ENCODE data around the gene SDR42E1. TPM values are rescaled to one million over a fixed set of nuclear protein-coding genes. Genes with fewer than 3 reads are reported as not detected.
A peak's percentile ranks its signal among the peaks of the same experiment; 100 is the strongest.
"Not testable (repeated sequence)": the region's sequence is repeated elsewhere in the genome, so short reads cannot be mapped to it uniquely, and the experiment has no call there.

The SDR42E1 gene
- total RNA-seq, 2 experiments from 2014 or later, result 7.4 to 8.2 TPM

DNA sequence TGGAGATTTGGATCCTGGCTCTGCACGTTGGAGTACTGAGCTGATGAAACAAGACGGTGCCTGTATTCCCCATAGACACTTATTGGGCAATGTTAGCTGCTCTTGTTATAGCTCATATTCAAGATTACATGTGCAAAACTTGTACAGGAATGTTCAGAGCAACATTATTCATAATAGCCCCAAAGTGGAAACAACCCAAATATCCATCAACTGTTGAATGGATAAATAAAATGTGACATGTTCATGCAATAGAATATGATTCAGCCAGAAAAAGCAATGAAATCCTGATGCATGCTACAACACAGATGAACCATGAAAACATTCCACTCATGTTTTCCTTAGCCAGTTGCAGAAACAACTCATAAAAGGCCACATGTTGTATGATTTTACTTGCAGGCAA, 5.7 kb upstream of the SDR42E1 start:
- CTCF ChIA-PET, result interaction anchor here (1.6 kb wide), 1 partner anchor 13 kb away, joined by 6 read pairs; no protein-coding TSS in a partner anchor
- no peaks in the 10 kb centered on the region for H3K4me1 Mint-ChIP-seq
- intact Hi-C loops (cut with DNase I, micrococcal nuclease), result no loop called here
- no peak overlapping the region for H3K27ac Mint-ChIP-seq
- ATAC-seq (no peak), DNase-seq (no peak)
- H3K9me3 Mint-ChIP-seq (ENCODE audit: low read depth), result peaks cover 5% of the 10 kb centered on the region
- peaks cover 34% of the 10 kb centered on the region for H3K27me3 Mint-ChIP-seq
- no peak overlapping the region for H3K4me3 Mint-ChIP-seq
- POLR2A ChIA-PET, result no interaction called here
- H3K36me3 Mint-ChIP-seq (ENCODE audit: low read depth), result peaks cover 2% of the 10 kb centered on the region

DNA sequence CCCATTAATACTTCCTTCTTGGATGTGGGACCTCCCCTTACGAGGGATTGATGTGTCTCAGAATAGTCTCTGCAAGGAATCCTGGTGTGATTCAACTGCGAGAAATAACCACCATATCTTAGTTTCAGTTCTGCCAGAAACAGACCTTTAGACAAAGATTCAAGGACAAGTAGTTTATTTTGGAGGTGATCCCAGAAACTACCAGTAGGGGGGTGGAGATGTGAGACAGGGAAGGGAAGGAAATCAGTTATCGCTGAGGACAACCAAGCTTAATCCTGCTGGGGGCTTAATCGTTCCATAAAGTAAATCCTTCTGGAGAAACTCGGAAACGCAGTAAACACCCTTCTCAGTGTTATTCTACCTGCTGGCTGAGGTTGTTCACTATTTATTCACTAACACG, 5.0 kb upstream of the SDR42E1 start:
- intact Hi-C loops (cut with DNase I, micrococcal nuclease), result no loop called here
- DNase-seq (no peak), ATAC-seq (no peak)
- Mint-ChIP-seq H3K27ac (no peak overlapping the region), H3K36me3 (ENCODE audit: low read depth) (peaks cover 2% of the 10 kb centered on the region), H3K4me1 (peaks cover 4% of the 10 kb centered on the region), H3K4me3 (no peak overlapping the region), H3K9me3 (ENCODE audit: low read depth) (peaks cover 9% of the 10 kb centered on the region), H3K27me3 (peaks cover 34% of the 10 kb centered on the region)
- ChIA-PET CTCF (interaction anchor here (1.6 kb wide), 1 partner anchor 12 kb away, joined by 6 read pairs; no protein-coding TSS in a partner anchor), POLR2A (no interaction called here)

DNA sequence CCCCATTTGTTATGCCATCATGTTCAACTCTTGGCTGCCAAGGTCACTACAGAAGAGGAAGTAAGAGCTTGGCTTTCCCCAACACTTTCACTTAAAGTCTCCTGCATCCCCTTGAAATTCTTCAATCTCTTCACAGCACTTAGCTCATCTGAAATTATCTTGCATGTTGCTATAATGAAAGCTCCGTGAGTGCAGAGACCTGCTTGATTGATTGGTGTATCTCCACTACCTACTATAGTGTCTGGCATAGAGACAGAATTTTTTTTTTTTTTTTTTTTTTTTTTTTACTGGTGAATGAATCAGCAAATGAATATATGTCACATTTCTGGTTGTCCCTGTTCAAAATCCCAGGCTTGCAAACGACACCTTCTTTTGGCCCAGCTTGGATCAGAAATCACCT, 1.9 kb upstream of the SDR42E1 start:
- ChIA-PET POLR2A (no interaction called here), CTCF (interaction anchor here (0.6 kb wide), 1 partner anchor 618 kb away, joined by 3 read pairs; no protein-coding TSS in a partner anchor)
- no peak for ATAC-seq
- no peak for DNase-seq
- Mint-ChIP-seq H3K4me1 (peaks cover 24% of the 10 kb centered on the region), H3K4me3 (no peak overlapping the region), H3K27ac (no peak overlapping the region), H3K36me3 (ENCODE audit: low read depth) (peaks cover 23% of the 10 kb centered on the region), H3K9me3 (ENCODE audit: low read depth) (peaks cover 27% of the 10 kb centered on the region), H3K27me3 (peaks cover 17% of the 10 kb centered on the region)
- intact Hi-C loops (cut with DNase I, micrococcal nuclease), result no loop called here

DNA sequence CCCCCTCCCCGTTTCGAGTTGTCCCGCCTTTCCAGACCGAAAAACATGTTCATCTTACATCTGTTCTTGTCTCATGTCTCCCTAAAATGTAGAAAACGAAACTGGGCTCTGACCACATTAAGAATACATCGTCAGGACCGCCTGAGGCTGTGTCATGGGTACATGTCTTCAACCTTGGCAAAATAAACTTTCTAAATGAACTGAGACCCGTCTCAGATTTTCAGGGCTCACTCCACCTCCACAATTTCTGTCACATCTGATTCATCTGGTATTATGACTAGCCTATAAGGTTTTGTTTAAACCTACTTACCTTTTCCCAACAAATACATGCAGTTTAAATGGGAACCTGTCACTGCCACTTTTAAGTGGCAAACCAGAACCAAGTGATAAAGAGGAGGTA, 621 bp downstream of the SDR42E1 start:
- peaks cover 31% of the 10 kb centered on the region for H3K36me3 Mint-ChIP-seq (ENCODE audit: low read depth)
- CTCF ChIA-PET, result interaction anchor here (0.7 to 0.8 kb wide), 2 partner anchors 39 to 252 kb away, joined by 3 read pairs; no protein-coding TSS in a partner anchor

DNA sequence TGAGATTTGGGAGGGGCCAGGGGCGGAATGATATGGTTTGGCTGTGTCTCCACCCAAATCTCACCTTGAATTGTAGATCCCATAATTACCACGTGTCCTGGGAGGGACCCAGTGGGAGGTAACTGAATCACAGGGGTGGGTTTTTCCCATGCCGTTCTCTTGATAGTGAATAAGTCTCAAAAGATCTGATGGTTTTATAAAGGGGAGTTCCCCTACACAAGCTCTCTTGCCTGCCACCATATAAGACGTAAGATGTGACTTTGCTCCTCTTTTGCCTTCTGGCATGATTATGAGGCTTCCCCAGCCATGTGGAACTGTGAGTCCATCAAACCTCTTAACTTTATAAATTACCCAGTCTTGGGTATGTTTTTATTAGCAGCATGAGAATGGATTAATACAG, 1.5 kb downstream of the SDR42E1 start:
- H3K4me3 Mint-ChIP-seq, H3K27me3 Mint-ChIP-seq: not testable (repeated sequence)
- Mint-ChIP-seq H3K36me3 (ENCODE audit: low read depth) (peaks cover 32% of the 10 kb centered on the region), H3K9me3 (ENCODE audit: low read depth) (peaks cover 27% of the 10 kb centered on the region), H3K27ac (peak overlapping the region; percentile 93), H3K4me1 (peaks cover 24% of the 10 kb centered on the region)
- intact Hi-C loops (cut with DNase I, micrococcal nuclease), result loop anchor here in 1 of 2 experiments (2.0 kb wide), 1 partner anchor 183 kb away; no protein-coding TSS in a partner anchor
- DNase-seq (peak; percentile 29), ATAC-seq (peak; percentile 18)
- POLR2A ChIA-PET, result interaction anchor here (0.6 kb wide), 1 partner anchor 421 kb away, joined by 4 read pairs; no protein-coding TSS in a partner anchor
- CTCF ChIA-PET, result interaction anchor here (0.7 kb wide), 1 partner anchor 143 kb away, joined by 3 read pairs; no protein-coding TSS in a partner anchor

More for the DNA sequence above, 621 bp downstream of the SDR42E1 start:
- DNase-seq, result peak; percentile 40
- intact Hi-C loops (cut with DNase I, micrococcal nuclease), result loop anchor here in 1 of 2 experiments (1.0 to 2.0 kb wide), 2 partner anchors 160 to 182 kb away; partner anchors contain the start of gene MPHOSPH6
- ATAC-seq, result peak; percentile 74
- POLR2A ChIA-PET, result no interaction called here
- Mint-ChIP-seq H3K4me1 (peaks cover 24% of the 10 kb centered on the region), H3K9me3 (ENCODE audit: low read depth) (peaks cover 31% of the 10 kb centered on the region), H3K4me3 (peak overlapping the region; percentile 84), H3K27me3 (peaks cover 11% of the 10 kb centered on the region), H3K27ac (peak overlapping the region; percentile 93)

DNA sequence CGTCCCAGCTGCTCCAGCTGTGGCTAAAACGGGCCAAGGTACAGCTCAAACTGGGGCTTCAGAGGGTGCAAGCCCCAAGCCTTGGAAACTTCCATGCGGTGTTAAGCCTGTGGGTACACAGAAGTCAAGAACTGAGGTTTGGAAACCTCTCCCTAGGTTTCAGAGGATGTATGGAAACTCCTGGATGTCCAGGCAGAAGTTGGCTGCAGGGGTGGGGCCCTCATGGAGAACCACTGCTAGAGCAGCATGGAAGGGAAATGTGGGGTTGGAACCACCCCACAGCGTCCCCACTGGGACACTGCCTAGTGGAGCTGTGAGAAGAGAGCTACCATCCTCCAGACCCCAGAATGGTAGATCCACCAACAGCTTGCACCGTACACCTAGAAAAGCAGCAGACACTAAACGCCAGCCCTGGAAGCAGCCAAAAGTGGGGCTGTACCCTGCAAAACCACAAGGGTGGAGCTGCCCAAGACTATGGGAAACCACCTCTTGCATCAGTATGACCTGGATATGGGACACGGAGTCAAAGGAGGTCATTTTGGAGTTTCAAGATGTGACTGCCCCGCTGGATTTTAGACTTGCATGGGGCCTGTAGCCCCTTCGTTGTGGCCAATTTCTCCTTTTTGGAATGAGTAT, 2.2 kb downstream of the SDR42E1 start:
- peaks cover 4% of the 10 kb centered on the region for H3K27me3 Mint-ChIP-seq
- no peak overlapping the region for H3K4me3 Mint-ChIP-seq
- ATAC-seq (no peak), DNase-seq (peak; percentile 22)
- peaks cover 26% of the 10 kb centered on the region for H3K9me3 Mint-ChIP-seq (ENCODE audit: low read depth)
- H3K36me3 Mint-ChIP-seq (ENCODE audit: low read depth), result peaks cover 32% of the 10 kb centered on the region
- intact Hi-C loops (cut with DNase I, micrococcal nuclease), result no loop called here
- ChIA-PET POLR2A (no interaction called here), CTCF (no interaction called here)
- peaks cover 24% of the 10 kb centered on the region for H3K4me1 Mint-ChIP-seq
- H3K27ac Mint-ChIP-seq, result no peak overlapping the region

DNA sequence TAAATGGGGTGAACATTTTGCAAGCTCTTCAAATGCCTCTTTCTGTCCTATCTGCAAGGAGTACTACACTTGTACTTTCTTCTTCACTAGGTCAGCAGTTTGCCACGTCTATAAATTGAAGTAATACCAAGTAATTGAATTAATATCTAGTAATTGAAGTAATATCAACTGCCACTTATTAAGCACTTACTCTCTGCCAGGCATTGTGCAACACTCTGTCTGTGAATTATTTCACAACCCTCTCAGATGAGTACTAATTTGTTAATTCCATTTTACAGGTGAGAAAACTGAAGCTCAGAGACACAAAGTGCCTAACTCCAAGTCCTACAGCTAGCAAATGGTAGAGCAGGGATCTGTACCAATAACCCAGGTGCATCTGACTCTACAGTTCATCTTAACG, 4.1 kb downstream of the SDR42E1 start:
- peaks cover 26% of the 10 kb centered on the region for H3K9me3 Mint-ChIP-seq (ENCODE audit: low read depth)
- H3K4me3 Mint-ChIP-seq, result no peak overlapping the region
- H3K4me1 Mint-ChIP-seq, result peaks cover 25% of the 10 kb centered on the region
- intact Hi-C loops (cut with DNase I, micrococcal nuclease), result no loop called here
- CTCF ChIA-PET, result no interaction called here
- ATAC-seq, result no peak
- POLR2A ChIA-PET, result no interaction called here
- H3K36me3 Mint-ChIP-seq (ENCODE audit: low read depth), result peaks cover 42% of the 10 kb centered on the region
- no peaks in the 10 kb centered on the region for H3K27me3 Mint-ChIP-seq
- no peak overlapping the region for H3K27ac Mint-ChIP-seq
- DNase-seq, result no peak

DNA sequence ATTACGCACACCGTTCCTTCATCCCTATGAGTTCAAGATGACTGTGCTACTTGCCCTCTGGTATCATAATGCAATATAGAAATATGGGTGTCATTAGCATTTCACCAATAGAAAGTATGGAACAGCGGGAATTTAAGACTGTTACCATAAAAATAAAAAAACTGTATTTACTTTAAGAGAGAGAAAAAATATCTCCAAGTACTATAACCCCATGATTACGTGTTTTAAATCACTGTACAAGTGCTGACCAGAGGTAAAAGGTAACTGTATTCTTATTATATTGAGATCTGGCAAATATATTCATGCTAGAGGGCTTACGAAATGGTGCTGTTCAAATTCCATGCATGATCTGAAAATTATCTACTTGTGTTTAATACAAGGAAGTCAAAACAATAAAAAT, 5.2 kb downstream of the SDR42E1 start:
- intact Hi-C loops (cut with DNase I, micrococcal nuclease), result no loop called here
- H3K9me3 Mint-ChIP-seq (ENCODE audit: low read depth), result peaks cover 23% of the 10 kb centered on the region
- peaks cover 24% of the 10 kb centered on the region for H3K4me1 Mint-ChIP-seq
- ATAC-seq (no peak), DNase-seq (no peak)
- peaks cover 43% of the 10 kb centered on the region for H3K36me3 Mint-ChIP-seq (ENCODE audit: low read depth)
- H3K4me3 Mint-ChIP-seq, result no peak overlapping the region
- no peaks in the 10 kb centered on the region for H3K27me3 Mint-ChIP-seq
- POLR2A ChIA-PET, result no interaction called here
- CTCF ChIA-PET, result no interaction called here
- H3K27ac Mint-ChIP-seq, result no peak overlapping the region

DNA sequence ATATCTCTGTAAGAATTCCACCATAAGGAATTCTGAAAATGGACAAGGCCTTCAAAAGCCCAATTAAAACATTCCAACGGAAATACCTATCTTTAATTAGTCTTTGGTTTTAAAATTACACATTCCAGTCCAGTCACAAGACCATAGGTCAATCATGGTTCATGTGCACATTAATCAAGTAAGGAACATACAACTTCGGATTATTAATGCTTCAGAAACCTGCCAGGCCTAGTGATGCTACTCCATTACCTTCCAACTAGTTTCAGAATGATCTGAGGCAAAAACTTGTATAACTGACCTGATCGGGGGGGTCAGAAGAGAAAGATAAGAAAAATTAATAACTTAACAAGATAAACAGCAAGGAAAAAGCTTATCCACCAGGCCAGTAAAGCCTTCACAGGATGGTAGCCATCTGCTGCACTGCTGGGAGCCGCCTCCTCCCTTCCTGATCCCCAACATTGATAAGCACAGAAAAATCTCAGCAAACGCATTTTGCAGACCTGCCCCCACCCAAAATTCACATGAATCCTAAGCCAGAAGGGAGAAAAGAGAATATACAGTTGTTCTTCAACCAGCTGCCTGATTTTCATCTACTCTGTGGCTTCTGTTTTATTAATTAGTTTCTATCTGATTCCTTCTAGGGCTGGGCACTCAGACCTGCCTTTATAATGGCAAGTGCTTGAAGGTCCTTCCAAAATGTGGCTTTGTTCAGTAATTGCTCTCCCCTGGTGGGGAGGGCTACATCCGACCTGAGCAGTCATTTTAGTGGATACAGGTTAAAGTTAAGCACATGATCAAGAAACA, 6.0 kb downstream of the SDR42E1 start:
- peaks cover 41% of the 10 kb centered on the region for H3K36me3 Mint-ChIP-seq (ENCODE audit: low read depth)

DNA sequence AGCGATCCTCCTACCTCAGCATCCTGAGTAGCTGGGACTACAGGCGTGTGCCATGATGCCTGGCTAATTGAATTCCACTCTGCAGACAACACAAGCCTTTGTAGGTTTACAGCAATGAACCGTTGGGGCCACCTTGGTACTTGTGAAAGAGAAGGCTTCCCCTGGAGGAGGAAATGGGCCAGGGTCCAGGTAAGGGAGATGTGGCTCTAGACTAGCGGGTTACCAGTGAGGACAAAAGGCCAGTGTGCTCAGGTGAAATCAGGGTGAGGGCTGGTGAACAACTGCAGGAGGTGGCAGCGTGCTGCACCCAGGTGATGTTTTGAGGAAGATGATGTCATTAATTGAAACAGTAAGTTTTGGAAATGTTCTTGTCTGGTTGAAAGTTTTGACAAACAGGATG, 6.7 kb downstream of the SDR42E1 start:
- Mint-ChIP-seq H3K27me3 (no peaks in the 10 kb centered on the region), H3K27ac (no peak overlapping the region), H3K4me1 (peaks cover 10% of the 10 kb centered on the region), H3K36me3 (ENCODE audit: low read depth) (peaks cover 45% of the 10 kb centered on the region), H3K9me3 (ENCODE audit: low read depth) (peaks cover 14% of the 10 kb centered on the region), H3K4me3 (no peak overlapping the region)
- DNase-seq (no peak), ATAC-seq (no peak)
- CTCF ChIA-PET, result no interaction called here
- intact Hi-C loops (cut with DNase I, micrococcal nuclease), result no loop called here
- POLR2A ChIA-PET, result no interaction called here

More for the DNA sequence above, 6.0 kb downstream of the SDR42E1 start:
- no peaks in the 10 kb centered on the region for H3K27me3 Mint-ChIP-seq
- no peak overlapping the region for H3K27ac Mint-ChIP-seq
- DNase-seq, result no peak
- CTCF ChIA-PET, result no interaction called here
- no peak for ATAC-seq
- H3K4me1 Mint-ChIP-seq, result peaks cover 17% of the 10 kb centered on the region
- H3K9me3 Mint-ChIP-seq (ENCODE audit: low read depth), result peaks cover 20% of the 10 kb centered on the region
- H3K4me3 Mint-ChIP-seq, result no peak overlapping the region
- intact Hi-C loops (cut with DNase I, micrococcal nuclease), result no loop called here
- POLR2A ChIA-PET, result no interaction called here

DNA sequence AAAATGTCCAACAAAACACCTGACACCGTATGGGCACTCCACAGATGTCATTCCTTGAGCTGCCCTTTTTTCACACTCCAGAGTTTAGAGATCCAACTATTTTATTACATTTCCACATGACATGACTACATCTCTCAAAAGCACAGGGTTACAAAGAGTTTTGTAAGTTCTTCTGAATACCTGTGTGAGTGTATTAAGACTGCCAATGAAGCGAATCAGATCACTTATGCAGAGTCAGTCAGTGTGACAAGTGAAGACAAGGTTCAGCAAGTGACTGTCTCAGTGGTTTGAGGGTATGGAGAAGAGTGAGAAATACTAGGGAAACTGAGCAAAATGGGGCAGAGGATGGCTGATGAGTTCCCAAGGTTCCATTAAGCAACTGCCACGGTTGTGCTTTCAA, 8.4 kb downstream of the SDR42E1 start:
- H3K27me3 Mint-ChIP-seq, result no peaks in the 10 kb centered on the region
- ATAC-seq, result no peak
- intact Hi-C loops (cut with DNase I, micrococcal nuclease), result no loop called here
- H3K36me3 Mint-ChIP-seq (ENCODE audit: low read depth), result peaks cover 38% of the 10 kb centered on the region
- no peak overlapping the region for H3K4me3 Mint-ChIP-seq
- no peak for DNase-seq
- ChIA-PET POLR2A (no interaction called here), CTCF (no interaction called here)
- peaks cover 1% of the 10 kb centered on the region for H3K9me3 Mint-ChIP-seq (ENCODE audit: low read depth)
- H3K4me1 Mint-ChIP-seq, result peaks cover 5% of the 10 kb centered on the region
- H3K27ac Mint-ChIP-seq, result no peak overlapping the region

DNA sequence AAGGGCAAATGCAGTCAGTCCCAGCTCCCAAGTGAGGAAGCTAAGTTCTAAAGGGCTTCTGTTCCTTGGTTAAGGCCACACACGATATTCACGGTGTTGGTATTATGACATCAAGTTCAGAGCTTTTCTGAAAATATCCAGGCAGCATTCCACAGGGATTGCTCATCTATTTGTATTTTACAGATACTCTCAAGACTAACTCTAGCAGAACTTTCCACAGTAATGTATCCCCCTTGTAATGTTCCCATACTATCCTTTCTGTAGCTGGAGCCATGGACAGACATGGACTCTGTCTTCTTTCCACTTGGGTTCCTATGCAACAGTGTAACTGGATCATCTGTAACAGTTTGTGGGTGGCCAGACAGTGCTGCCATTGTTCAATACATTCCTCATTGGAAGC, 13.5 kb downstream of the SDR42E1 start:
- Mint-ChIP-seq H3K4me1 (peaks cover 5% of the 10 kb centered on the region), H3K27me3 (no peaks in the 10 kb centered on the region), H3K9me3 (ENCODE audit: low read depth) (no peaks in the 10 kb centered on the region), H3K27ac (no peak overlapping the region), H3K4me3 (no peak overlapping the region), H3K36me3 (ENCODE audit: low read depth) (peaks cover 26% of the 10 kb centered on the region)
- DNase-seq, result no peak
- ChIA-PET CTCF (interaction anchor here (0.5 to 0.6 kb wide), 2 partner anchors 177 to 1080 kb away, joined by 3 to 4 read pairs; no protein-coding TSS in a partner anchor), POLR2A (no interaction called here)
- ATAC-seq, result no peak
- intact Hi-C loops (cut with DNase I, micrococcal nuclease), result no loop called here
